ENCODE results near the gene CILP. TPM values are rescaled to one million over a fixed set of nuclear protein-coding genes. Genes with fewer than 3 reads are reported as not detected.

Gene CILP
- total RNA-seq, 1 experiment from 2014 or later = not detected

DNA sequence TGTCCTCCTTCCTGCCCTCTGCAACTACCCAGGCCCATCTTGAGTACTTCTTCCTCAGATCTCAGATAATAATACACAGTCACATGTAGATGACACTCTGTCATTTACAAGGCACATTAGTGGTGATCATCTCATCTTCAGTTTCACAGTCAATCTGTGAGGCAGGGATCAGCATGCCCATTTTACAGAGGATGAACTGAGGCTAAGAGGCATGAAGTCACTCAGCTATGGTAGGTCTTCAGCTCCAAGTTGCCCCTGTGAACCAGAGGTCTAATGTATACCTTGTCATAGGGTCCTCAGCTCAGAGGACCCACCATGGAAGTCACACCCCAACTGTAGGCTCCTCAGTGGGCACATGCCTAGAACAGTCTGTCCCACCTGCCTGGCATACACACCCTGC lies 4.2 kb upstream of the CILP start:
- Mint-ChIP-seq H3K9me3 (no peaks in the 10 kb centered on the region), H3K36me3 (no peaks in the 10 kb centered on the region), H3K27me3 (ENCODE audit: low read depth) (no peaks in the 10 kb centered on the region), H3K4me1 (no peaks in the 10 kb centered on the region; the same call in 1 of the 2 replicates), H3K4me3 (no peak overlapping the region), H3K27ac (no peak overlapping the region)
- DNase-seq (ENCODE audit: low spot score) (no peak), ATAC-seq (no peak)
- TF ChIP-seq, protein P1, sequence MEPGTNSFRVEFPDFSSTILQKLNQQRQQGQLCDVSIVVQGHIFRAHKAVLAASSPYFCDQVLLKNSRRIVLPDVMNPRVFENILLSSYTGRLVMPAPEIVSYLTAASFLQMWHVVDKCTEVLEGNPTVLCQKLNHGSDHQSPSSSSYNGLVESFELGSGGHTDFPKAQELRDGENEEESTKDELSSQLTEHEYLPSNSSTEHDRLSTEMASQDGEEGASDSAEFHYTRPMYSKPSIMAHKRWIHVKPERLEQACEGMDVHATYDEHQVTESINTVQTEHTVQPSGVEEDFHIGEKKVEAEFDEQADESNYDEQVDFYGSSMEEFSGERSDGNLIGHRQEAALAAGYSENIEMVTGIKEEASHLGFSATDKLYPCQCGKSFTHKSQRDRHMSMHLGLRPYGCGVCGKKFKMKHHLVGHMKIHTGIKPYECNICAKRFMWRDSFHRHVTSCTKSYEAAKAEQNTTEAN (CRISPR knock-in tag; IDR thresholded peaks at IDR 0.05) = no peak
- POLR2A ChIA-PET = no interaction called here
- CTCF ChIA-PET = interaction anchor here (1.0 kb wide), 1 partner anchor 55 kb away, joined by 3 read pairs; no protein-coding TSS in a partner anchor

DNA sequence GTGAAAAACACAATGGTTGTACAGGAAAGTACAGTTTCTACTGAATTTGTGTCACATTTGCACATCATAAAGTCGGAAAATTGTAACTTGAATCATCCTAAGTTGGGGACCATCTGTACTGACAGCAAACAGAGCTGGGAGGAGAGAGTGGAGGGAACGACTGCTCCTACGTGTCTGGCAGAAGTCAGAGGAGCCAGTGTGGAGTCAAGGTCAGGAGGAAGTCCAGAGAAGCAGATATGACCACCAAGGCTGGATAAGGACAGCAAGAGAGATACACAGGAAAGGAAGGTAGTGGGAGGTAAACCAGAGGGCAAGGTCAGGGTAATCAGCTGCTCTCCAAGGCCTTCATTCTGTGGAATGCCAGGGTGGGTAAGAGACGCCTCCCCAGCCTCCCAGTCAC lies 2.7 kb upstream of the CILP start:
- H3K36me3 Mint-ChIP-seq = no peaks in the 10 kb centered on the region
- no peak for ATAC-seq
- CTCF ChIA-PET = interaction anchor here (1.3 kb wide), 1 partner anchor 72 kb away, joined by 3 read pairs; the partner anchor contains the start of gene PARP16
- no peak for DNase-seq (ENCODE audit: low spot score)
- no peak overlapping the region for H3K27ac Mint-ChIP-seq
- POLR2A ChIA-PET = no interaction called here
- TF ChIP-seq FOXJ3 (CRISPR knock-in tag; IDR thresholded peaks at IDR 0.05; ENCODE audit: borderline replicate concordance) = no peak
- no peak for TF ChIP-seq USF1 (CRISPR knock-in tag; IDR thresholded peaks at IDR 0.05)
- TF ChIP-seq NR2C2 (CRISPR knock-in tag; IDR thresholded peaks at IDR 0.05) = no peak
- no peak for TF ChIP-seq ZNF138 (CRISPR knock-in tag; conservative IDR thresholded peaks at IDR 0.05)
- no peak for TF ChIP-seq USF2 (CRISPR knock-in tag; IDR thresholded peaks at IDR 0.05)
- no peak for TF ChIP-seq JAZF1 (CRISPR knock-in tag; IDR thresholded peaks at IDR 0.05)
- TF ChIP-seq, protein P2, sequence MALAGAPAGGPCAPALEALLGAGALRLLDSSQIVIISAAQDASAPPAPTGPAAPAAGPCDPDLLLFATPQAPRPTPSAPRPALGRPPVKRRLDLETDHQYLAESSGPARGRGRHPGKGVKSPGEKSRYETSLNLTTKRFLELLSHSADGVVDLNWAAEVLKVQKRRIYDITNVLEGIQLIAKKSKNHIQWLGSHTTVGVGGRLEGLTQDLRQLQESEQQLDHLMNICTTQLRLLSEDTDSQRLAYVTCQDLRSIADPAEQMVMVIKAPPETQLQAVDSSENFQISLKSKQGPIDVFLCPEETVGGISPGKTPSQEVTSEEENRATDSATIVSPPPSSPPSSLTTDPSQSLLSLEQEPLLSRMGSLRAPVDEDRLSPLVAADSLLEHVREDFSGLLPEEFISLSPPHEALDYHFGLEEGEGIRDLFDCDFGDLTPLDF (CRISPR knock-in tag; IDR thresholded peaks at IDR 0.05) = no peak
- TF ChIP-seq CTCF (IDR thresholded peaks at IDR 0.05) = no peak
- TF ChIP-seq FOXP1 (CRISPR knock-in tag; IDR thresholded peaks at IDR 0.05; ENCODE audit: borderline replicate concordance) = no peak
- no peak for TF ChIP-seq RORB (CRISPR knock-in tag; IDR thresholded peaks at IDR 0.05)
- TF ChIP-seq TEAD4 (CRISPR knock-in tag; IDR thresholded peaks at IDR 0.05) = no peak
- TF ChIP-seq, protein P3, sequence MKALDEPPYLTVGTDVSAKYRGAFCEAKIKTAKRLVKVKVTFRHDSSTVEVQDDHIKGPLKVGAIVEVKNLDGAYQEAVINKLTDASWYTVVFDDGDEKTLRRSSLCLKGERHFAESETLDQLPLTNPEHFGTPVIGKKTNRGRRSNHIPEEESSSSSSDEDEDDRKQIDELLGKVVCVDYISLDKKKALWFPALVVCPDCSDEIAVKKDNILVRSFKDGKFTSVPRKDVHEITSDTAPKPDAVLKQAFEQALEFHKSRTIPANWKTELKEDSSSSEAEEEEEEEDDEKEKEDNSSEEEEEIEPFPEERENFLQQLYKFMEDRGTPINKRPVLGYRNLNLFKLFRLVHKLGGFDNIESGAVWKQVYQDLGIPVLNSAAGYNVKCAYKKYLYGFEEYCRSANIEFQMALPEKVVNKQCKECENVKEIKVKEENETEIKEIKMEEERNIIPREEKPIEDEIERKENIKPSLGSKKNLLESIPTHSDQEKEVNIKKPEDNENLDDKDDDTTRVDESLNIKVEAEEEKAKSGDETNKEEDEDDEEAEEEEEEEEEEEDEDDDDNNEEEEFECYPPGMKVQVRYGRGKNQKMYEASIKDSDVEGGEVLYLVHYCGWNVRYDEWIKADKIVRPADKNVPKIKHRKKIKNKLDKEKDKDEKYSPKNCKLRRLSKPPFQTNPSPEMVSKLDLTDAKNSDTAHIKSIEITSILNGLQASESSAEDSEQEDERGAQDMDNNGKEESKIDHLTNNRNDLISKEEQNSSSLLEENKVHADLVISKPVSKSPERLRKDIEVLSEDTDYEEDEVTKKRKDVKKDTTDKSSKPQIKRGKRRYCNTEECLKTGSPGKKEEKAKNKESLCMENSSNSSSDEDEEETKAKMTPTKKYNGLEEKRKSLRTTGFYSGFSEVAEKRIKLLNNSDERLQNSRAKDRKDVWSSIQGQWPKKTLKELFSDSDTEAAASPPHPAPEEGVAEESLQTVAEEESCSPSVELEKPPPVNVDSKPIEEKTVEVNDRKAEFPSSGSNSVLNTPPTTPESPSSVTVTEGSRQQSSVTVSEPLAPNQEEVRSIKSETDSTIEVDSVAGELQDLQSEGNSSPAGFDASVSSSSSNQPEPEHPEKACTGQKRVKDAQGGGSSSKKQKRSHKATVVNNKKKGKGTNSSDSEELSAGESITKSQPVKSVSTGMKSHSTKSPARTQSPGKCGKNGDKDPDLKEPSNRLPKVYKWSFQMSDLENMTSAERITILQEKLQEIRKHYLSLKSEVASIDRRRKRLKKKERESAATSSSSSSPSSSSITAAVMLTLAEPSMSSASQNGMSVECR (CRISPR knock-in tag; IDR thresholded peaks at IDR 0.05; ENCODE audit: borderline replicate concordance) = no peak
- no peak for TF ChIP-seq SOX15 (CRISPR knock-in tag; IDR thresholded peaks at IDR 0.05)
- TF ChIP-seq MXD4 (CRISPR knock-in tag; IDR thresholded peaks at IDR 0.05; ENCODE audit: borderline replicate concordance) = no peak
- TF ChIP-seq ZNF121 (CRISPR knock-in tag; IDR thresholded peaks at IDR 0.05) = no peak
- no peak for TF ChIP-seq RELA (CRISPR knock-in tag; IDR thresholded peaks at IDR 0.05; ENCODE audit: borderline replicate concordance)
- no peak for TF ChIP-seq ZNF416 (CRISPR knock-in tag; IDR thresholded peaks at IDR 0.05)
- TF ChIP-seq CREM (CRISPR knock-in tag; IDR thresholded peaks at IDR 0.05) = no peak
- no peaks in the 10 kb centered on the region; the same call in 1 of the 2 replicates for H3K4me1 Mint-ChIP-seq
- no peaks in the 10 kb centered on the region for H3K9me3 Mint-ChIP-seq
- no peak overlapping the region for H3K4me3 Mint-ChIP-seq
- no peaks in the 10 kb centered on the region for H3K27me3 Mint-ChIP-seq (ENCODE audit: low read depth)

All from WTC11 (cell line).